Esophagus muscularis mucosa (tissue), 3 donors: ENCODE measurements around the gene CD300LB.

ENCODE experiments used
- CTCF ChIP-seq, 3 experiments: fragments of 200-600 bp in 2 of 3; fragments of 450-650 bp in 1 of 3; sonication (generic) in 2 of 3; IDR thresholded peaks; one replicate each; pipeline ENCODE4 v1.5.1; 2017 to 2019; ENCODE audit warnings: antibody characterized with exemption in 3 of 3, mild to moderate bottlenecking in 2 of 3, moderate library complexity in 1 of 3
- POLR2A ChIP-seq: fragments of 450-650 bp; IDR thresholded peaks from one replicate; pipeline ENCODE4 v1.6.1; 2017; ENCODE audit warnings: antibody characterized with exemption, moderate library complexity, mild to moderate bottlenecking, low read depth
- POLR2AphosphoS5 ChIP-seq, 2 donors: sonication (generic); formaldehyde crosslinking; IDR thresholded peaks; one replicate each; pipeline ENCODE4 v1.6.1; 2017; ENCODE audit warnings: antibody characterized with exemption in 2 of 2

- TF ChIP-seq POLR2A (no peak), CTCF (IDR thresholded peaks at IDR 0.05) (no peak), POLR2AphosphoS5 (IDR thresholded peaks at IDR 0.05) (no peak)
These were observed 15.3 kb upstream of the CD300LB start for GRCh38 chr17:74546586-74546985.
